Measurements from ENCODE around the gene G3BP2. TPM values are rescaled to one million over a fixed set of nuclear protein-coding genes. Genes with fewer than 3 reads are reported as not detected.

Gene G3BP2
- total RNA-seq, 4 donors from 2014 or later, result 54.5 to 121 (median 89.8) TPM

- Histone ChIP-seq H3K4me1 (no peaks in the 10 kb centered on the region), H3K4me3 (peak within 1 kb of the TSS; percentile 49 to 57 (median 52)), H3K9me3 (no peaks in the 10 kb centered on the region), H3K27me3 (no peaks in the 10 kb centered on the region), H3K27ac (peak within 1 kb of the TSS in 3 of 4 donors; percentile 7 to 60 (median 7)), H3K36me3 (no peaks in the 10 kb centered on the region)
- peak; percentile 92 to 97 (median 96) for DNase-seq
- TF ChIP-seq POLR2A (IDR thresholded peaks at IDR 0.05), result no peak
- TF ChIP-seq CTCF (IDR thresholded peaks at IDR 0.05), result no peak
Observed at GRCh38 chr4:75630174-75630936, 42.9 kb downstream of the G3BP2 start, which contains the start of gene CDKL2. CDKL2 (minus strand) TSS chr4:75630528; CDS start chr4:75625988, 4,540 bp downstream.

- DNase-seq, result no peak
- no peak overlapping the region for H3K27ac ChIP-seq
Observed at GRCh38 chr4:75629239-75629638, 44.0 kb downstream of the G3BP2 start.

GRCh38 chr4:75623026-75623425 is 50.2 kb downstream of the G3BP2 start:
- no peak for DNase-seq
- no peak overlapping the region for H3K4me3 ChIP-seq
- TF ChIP-seq CTCF (IDR thresholded peaks at IDR 0.05) (no peak), POLR2A (IDR thresholded peaks at IDR 0.05) (no peak)

More at GRCh38 chr4:75629239-75629638, 44.0 kb downstream of the G3BP2 start:
- H3K4me1 ChIP-seq, result no peaks in the 10 kb centered on the region
- H3K36me3 ChIP-seq, result no peaks in the 10 kb centered on the region
- TF ChIP-seq CTCF (IDR thresholded peaks at IDR 0.05) (no peak), POLR2A (IDR thresholded peaks at IDR 0.05) (no peak)
- H3K27me3 ChIP-seq, result no peaks in the 10 kb centered on the region
- no peak overlapping the region for H3K4me3 ChIP-seq
- no peaks in the 10 kb centered on the region for H3K9me3 ChIP-seq

GRCh38 chr4:75621715-75622114 is 51.5 kb downstream of the G3BP2 start:
- Histone ChIP-seq H3K9me3 (no peaks in the 10 kb centered on the region), H3K36me3 (no peaks in the 10 kb centered on the region), H3K27ac (no peak overlapping the region), H3K27me3 (no peaks in the 10 kb centered on the region), H3K4me1 (no peaks in the 10 kb centered on the region), H3K4me3 (no peak overlapping the region)
- DNase-seq, result no peak
- TF ChIP-seq CTCF (IDR thresholded peaks at IDR 0.05) (no peak), POLR2A (IDR thresholded peaks at IDR 0.05) (no peak)

More at GRCh38 chr4:75623026-75623425, 50.2 kb downstream of the G3BP2 start:
- Histone ChIP-seq H3K27ac (no peak overlapping the region), H3K9me3 (no peaks in the 10 kb centered on the region), H3K4me1 (no peaks in the 10 kb centered on the region), H3K36me3 (no peaks in the 10 kb centered on the region), H3K27me3 (no peaks in the 10 kb centered on the region)

GRCh38 chr4:75612306-75612705 is 60.9 kb downstream of the G3BP2 start:
- no peak overlapping the region for H3K27ac ChIP-seq
- H3K9me3 ChIP-seq, result no peaks in the 10 kb centered on the region
- no peaks in the 10 kb centered on the region for H3K36me3 ChIP-seq
- TF ChIP-seq POLR2A (IDR thresholded peaks at IDR 0.05), result no peak
- TF ChIP-seq CTCF (IDR thresholded peaks at IDR 0.05), result no peak
- no peaks in the 10 kb centered on the region for H3K4me1 ChIP-seq
- no peak for DNase-seq
- no peaks in the 10 kb centered on the region for H3K27me3 ChIP-seq
- no peak overlapping the region for H3K4me3 ChIP-seq
